HS-5 (cell line): ENCODE data around the gene BTBD2.

Experiments used
- DNase-seq: peaks from one replicate; pipeline ENCODE4 v3.0.0-alpha.2; 2012; ENCODE audit warnings: low read depth

BTBD2 gene

GRCh38 chr19:2015608-2015950, at the start of gene BTBD2:
TSS of gene BTBD2 (minus strand) at chr19:2015714. CDS start at chr19:2015703, 11 bp downstream.
- DNase-seq = peak; percentile 11

GRCh38 chr19:2064788-2065524, 49.4 kb upstream of the BTBD2 start:
- DNase-seq = no peak

GRCh38 chr19:2064395-2064787, 48.9 kb upstream of the BTBD2 start:
- no peak for DNase-seq

GRCh38 chr19:2063824-2064223, 48.3 kb upstream of the BTBD2 start:
- DNase-seq = no peak

- DNase-seq = no peak
Measured at GRCh38 chr19:2062770-2063169, 47.3 kb upstream of the BTBD2 start.

GRCh38 chr19:2062389-2062729, 46.8 kb upstream of the BTBD2 start:
- no peak for DNase-seq

- DNase-seq = peak; percentile 76
Measured at GRCh38 chr19:2061495-2062388, 46.2 kb upstream of the BTBD2 start.

- no peak for DNase-seq
Measured at GRCh38 chr19:2060884-2061494, 45.5 kb upstream of the BTBD2 start.

- DNase-seq = no peak
Measured at GRCh38 chr19:2059422-2060201, 44.1 kb upstream of the BTBD2 start.

- DNase-seq = no peak
Measured at GRCh38 chr19:2058570-2059421, 43.3 kb upstream of the BTBD2 start.

GRCh38 chr19:2057484-2058469, 42.3 kb upstream of the BTBD2 start:
- no peak for DNase-seq

- DNase-seq = no peak
Measured at GRCh38 chr19:2056837-2057192, 41.3 kb upstream of the BTBD2 start.

GRCh38 chr19:2055931-2056836, 40.7 kb upstream of the BTBD2 start:
- DNase-seq = no peak

- no peak for DNase-seq
Measured at GRCh38 chr19:2054763-2055162, 39.2 kb upstream of the BTBD2 start.

GRCh38 chr19:2053601-2054389, 38.3 kb upstream of the BTBD2 start:
- no peak for DNase-seq

GRCh38 chr19:2051773-2052704, 36.5 kb upstream of the BTBD2 start:
- DNase-seq = no peak
